Measurements from ENCODE around the gene GALR2.

- TF ChIP-seq CTCF (IDR thresholded peaks at IDR 0.05 in 4 of 5, conservative IDR thresholded peaks at IDR 0.05 in 1 of 5) = no peak
- no peak for TF ChIP-seq POLR2A (IDR thresholded peaks at IDR 0.05)
Measured at GRCh38 chr17:76046064-76046463, 28.5 kb upstream of the GALR2 start.
